SK-N-SH (cell line): ENCODE measurements around the gene TGM2.

ENCODE experiments used
- RFX5 ChIP-seq: IDR thresholded peaks from 2 replicates; pipeline ENCODE4 v1.6.1; 2012; ENCODE audit warnings: mild to moderate bottlenecking, improper control_type of control experiment, low read length
- TF ChIP-seq, protein P1 (sequence below): IDR thresholded peaks from 2 replicates; pipeline ENCODE4 v1.4.0; 2012; ENCODE audit warnings: low read depth, borderline replicate concordance
- TF ChIP-seq, protein P2 (sequence below): fragments of 200-600 bp; sonication (generic); IDR thresholded peaks from 2 replicates; pipeline ENCODE4 v1.6.1; 2017; ENCODE audit warnings: antibody characterized with exemption, mild to moderate bottlenecking, moderate library complexity
- TF ChIP-seq, protein P3 (sequence below): IDR thresholded peaks from 2 replicates; pipeline ENCODE4 v1.4.0; 2012; ENCODE audit warnings: low read depth, borderline replicate concordance
- TF ChIP-seq, protein P4 (sequence below): IDR thresholded peaks from 2 replicates; pipeline ENCODE4 v1.6.1; 2012; ENCODE audit warnings: mild to moderate bottlenecking, low read depth, low read length, moderate library complexity

DNA sequence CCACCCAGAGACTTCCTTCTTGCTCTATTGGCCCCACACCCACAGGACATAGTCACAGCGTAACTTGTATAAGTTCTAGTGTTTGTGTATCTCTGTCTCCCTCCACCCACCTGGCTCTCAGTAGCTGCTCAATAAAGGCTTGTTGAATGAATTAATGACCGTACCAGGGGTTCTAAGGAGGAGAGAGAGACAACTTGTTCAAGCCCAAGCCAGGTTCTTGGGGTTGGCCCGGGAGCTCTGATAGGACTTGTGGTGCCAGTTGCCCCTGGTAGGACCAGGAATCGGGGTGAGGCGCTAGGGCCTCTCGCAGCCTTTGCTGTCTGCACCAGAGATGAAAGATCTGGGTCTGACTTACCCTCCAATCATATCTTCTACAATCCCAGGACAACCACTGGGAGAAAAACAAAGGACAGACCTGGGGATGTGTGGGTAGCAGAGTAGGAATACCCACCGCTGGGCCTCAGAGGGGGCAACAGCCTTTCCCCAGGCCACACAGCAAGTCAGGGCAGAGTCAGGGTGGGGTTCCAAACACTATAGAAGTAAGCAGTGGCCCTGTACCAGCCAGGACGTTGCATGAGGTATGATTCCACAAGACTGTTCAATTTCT, 5.3 kb upstream of the TGM2 start:
- TF ChIP-seq, protein P1, sequence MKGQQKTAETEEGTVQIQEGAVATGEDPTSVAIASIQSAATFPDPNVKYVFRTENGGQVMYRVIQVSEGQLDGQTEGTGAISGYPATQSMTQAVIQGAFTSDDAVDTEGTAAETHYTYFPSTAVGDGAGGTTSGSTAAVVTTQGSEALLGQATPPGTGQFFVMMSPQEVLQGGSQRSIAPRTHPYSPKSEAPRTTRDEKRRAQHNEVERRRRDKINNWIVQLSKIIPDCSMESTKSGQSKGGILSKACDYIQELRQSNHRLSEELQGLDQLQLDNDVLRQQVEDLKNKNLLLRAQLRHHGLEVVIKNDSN = no peak
- TF ChIP-seq, protein P2, sequence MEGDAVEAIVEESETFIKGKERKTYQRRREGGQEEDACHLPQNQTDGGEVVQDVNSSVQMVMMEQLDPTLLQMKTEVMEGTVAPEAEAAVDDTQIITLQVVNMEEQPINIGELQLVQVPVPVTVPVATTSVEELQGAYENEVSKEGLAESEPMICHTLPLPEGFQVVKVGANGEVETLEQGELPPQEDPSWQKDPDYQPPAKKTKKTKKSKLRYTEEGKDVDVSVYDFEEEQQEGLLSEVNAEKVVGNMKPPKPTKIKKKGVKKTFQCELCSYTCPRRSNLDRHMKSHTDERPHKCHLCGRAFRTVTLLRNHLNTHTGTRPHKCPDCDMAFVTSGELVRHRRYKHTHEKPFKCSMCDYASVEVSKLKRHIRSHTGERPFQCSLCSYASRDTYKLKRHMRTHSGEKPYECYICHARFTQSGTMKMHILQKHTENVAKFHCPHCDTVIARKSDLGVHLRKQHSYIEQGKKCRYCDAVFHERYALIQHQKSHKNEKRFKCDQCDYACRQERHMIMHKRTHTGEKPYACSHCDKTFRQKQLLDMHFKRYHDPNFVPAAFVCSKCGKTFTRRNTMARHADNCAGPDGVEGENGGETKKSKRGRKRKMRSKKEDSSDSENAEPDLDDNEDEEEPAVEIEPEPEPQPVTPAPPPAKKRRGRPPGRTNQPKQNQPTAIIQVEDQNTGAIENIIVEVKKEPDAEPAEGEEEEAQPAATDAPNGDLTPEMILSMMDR = no peak
- TF ChIP-seq RFX5 = no peak
- TF ChIP-seq, protein P3, sequence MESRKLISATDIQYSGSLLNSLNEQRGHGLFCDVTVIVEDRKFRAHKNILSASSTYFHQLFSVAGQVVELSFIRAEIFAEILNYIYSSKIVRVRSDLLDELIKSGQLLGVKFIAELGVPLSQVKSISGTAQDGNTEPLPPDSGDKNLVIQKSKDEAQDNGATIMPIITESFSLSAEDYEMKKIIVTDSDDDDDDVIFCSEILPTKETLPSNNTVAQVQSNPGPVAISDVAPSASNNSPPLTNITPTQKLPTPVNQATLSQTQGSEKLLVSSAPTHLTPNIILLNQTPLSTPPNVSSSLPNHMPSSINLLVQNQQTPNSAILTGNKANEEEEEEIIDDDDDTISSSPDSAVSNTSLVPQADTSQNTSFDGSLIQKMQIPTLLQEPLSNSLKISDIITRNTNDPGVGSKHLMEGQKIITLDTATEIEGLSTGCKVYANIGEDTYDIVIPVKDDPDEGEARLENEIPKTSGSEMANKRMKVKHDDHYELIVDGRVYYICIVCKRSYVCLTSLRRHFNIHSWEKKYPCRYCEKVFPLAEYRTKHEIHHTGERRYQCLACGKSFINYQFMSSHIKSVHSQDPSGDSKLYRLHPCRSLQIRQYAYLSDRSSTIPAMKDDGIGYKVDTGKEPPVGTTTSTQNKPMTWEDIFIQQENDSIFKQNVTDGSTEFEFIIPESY = no peak
- TF ChIP-seq, protein P4, sequence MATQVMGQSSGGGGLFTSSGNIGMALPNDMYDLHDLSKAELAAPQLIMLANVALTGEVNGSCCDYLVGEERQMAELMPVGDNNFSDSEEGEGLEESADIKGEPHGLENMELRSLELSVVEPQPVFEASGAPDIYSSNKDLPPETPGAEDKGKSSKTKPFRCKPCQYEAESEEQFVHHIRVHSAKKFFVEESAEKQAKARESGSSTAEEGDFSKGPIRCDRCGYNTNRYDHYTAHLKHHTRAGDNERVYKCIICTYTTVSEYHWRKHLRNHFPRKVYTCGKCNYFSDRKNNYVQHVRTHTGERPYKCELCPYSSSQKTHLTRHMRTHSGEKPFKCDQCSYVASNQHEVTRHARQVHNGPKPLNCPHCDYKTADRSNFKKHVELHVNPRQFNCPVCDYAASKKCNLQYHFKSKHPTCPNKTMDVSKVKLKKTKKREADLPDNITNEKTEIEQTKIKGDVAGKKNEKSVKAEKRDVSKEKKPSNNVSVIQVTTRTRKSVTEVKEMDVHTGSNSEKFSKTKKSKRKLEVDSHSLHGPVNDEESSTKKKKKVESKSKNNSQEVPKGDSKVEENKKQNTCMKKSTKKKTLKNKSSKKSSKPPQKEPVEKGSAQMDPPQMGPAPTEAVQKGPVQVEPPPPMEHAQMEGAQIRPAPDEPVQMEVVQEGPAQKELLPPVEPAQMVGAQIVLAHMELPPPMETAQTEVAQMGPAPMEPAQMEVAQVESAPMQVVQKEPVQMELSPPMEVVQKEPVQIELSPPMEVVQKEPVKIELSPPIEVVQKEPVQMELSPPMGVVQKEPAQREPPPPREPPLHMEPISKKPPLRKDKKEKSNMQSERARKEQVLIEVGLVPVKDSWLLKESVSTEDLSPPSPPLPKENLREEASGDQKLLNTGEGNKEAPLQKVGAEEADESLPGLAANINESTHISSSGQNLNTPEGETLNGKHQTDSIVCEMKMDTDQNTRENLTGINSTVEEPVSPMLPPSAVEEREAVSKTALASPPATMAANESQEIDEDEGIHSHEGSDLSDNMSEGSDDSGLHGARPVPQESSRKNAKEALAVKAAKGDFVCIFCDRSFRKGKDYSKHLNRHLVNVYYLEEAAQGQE = no peak
